Thyroid gland (tissue), 4 donors: ENCODE measurements around the gene PDGFB. TPM values are rescaled to one million over a fixed set of nuclear protein-coding genes. Genes with fewer than 3 reads are reported as not detected.
"Not testable (repeated sequence)": the region's sequence is repeated elsewhere in the genome, so short reads cannot be mapped to it uniquely, and the experiment has no call there.

Experiments
- DNase-seq, 2 donors: peaks; one replicate each; pipeline ENCODE4 v3.0.0-alpha.2; 2019
- H3K27ac ChIP-seq, 3 donors: fragments of 200-600 bp; sonication (generic); 1 replicate in 2 of 3; 2 replicates in 1 of 3; pipeline ENCODE4 v1.5.1; 2016 to 2019; ENCODE audit warnings: mild to moderate bottlenecking in 1 of 3, moderate library complexity in 1 of 3
- H3K27me3 ChIP-seq: fragments of 200-600 bp; sonication (generic); one replicate; pipeline ENCODE4 v1.5.1; 2019
- H3K36me3 ChIP-seq, 2 donors: fragments of 200-600 bp; sonication (generic); one replicate each; pipeline ENCODE4 v1.5.1; 2016 to 2019
- H3K4me1 ChIP-seq, 2 donors: fragments of 200-600 bp; sonication (generic); one replicate each; pipeline ENCODE4 v1.5.1; 2017 to 2019
- H3K4me3 ChIP-seq, 3 donors: fragments of 200-600 bp; sonication (generic); replicated peaks in 1 of 3; 1 replicate in 2 of 3; 2 replicates in 1 of 3; pipeline ENCODE4 v1.5.1; 2016; ENCODE audit warnings: mild to moderate bottlenecking in 1 of 3
- H3K9me3 ChIP-seq: fragments of 200-600 bp; sonication (generic); one replicate; pipeline ENCODE4 v1.5.1; 2017
- CTCF ChIP-seq, 6 experiments: fragments of 200-600 bp in 3 of 6; fragments of 450-650 bp in 3 of 6; sonication (generic) in 3 of 6; IDR thresholded peaks; one replicate each; pipeline ENCODE4 v1.5.1; 2016 to 2019; ENCODE audit warnings: antibody characterized with exemption in 6 of 6, mild to moderate bottlenecking in 2 of 6, inconsistent platforms in 1 of 6, moderate library complexity in 1 of 6
- POLR2A ChIP-seq, 2 donors: fragments of 450-650 bp; IDR thresholded peaks; one replicate each; pipeline ENCODE4 v1.6.1; 2017; ENCODE audit warnings: antibody characterized with exemption in 2 of 2, mild to moderate bottlenecking in 2 of 2, moderate library complexity in 1 of 2
- WGBS, 2 donors: methylation state at CpG; one replicate each; pipeline ENCODE4 v1.1.5; 2017; 5-methylcytosine and 5-hydroxymethylcytosine counted together
- intact Hi-C: fragments of 100-400 bp; cut with DNase I; formaldehyde crosslinking; loops from one replicate; pipeline ENCODE4 v1.15.1; 2023
- total RNA-seq, 4 donors: library from RNA; depleted of rRNA; stranded (reverse); fragments of >200 nt; gene quantifications; one replicate each; pipeline ENCODE4 v1.2.3, GENCODE V29; 2016

Gene PDGFB
- total RNA-seq, 4 donors from 2014 or later, result 3.6 to 10.5 (median 3.9) TPM

GRCh38 chr22:39220890-39221850 is 23.6 kb downstream of the PDGFB start:
- Histone ChIP-seq H3K4me1 (no peaks in the 10 kb centered on the region), H3K9me3 (no peaks in the 10 kb centered on the region), H3K4me3 (no peak overlapping the region), H3K27ac (no peak overlapping the region), H3K36me3 (peaks cover 0 to 6% of the 10 kb centered on the region in 2 donors), H3K27me3 (no peaks in the 10 kb centered on the region)
- intact Hi-C loops, result no loop called here
- 65 to 67% methylated on average over 9 of the region's 9 CpGs for WGBS, 2 donors
- no peak for DNase-seq
- TF ChIP-seq POLR2A (IDR thresholded peaks at IDR 0.05) (no peak), CTCF (IDR thresholded peaks at IDR 0.05) (no peak)

- no peak for TF ChIP-seq CTCF (IDR thresholded peaks at IDR 0.05)
- no peak for TF ChIP-seq POLR2A (IDR thresholded peaks at IDR 0.05)
- no peaks in the 10 kb centered on the region for H3K27me3 ChIP-seq
- DNase-seq, result no peak
- H3K4me3 ChIP-seq, result no peak overlapping the region
- H3K9me3 ChIP-seq, result no peaks in the 10 kb centered on the region
- intact Hi-C loops, result no loop called here
- H3K27ac ChIP-seq, result no peak overlapping the region
- peaks cover 0 to 2% of the 10 kb centered on the region in 2 donors for H3K36me3 ChIP-seq
- 93 to 95% methylated on average over 8 of the region's 8 CpGs for WGBS, 2 donors
- no peaks in the 10 kb centered on the region for H3K4me1 ChIP-seq
Measured at GRCh38 chr22:39220450-39220849, 24.3 kb downstream of the PDGFB start.

- no peak overlapping the region for H3K4me3 ChIP-seq
- TF ChIP-seq POLR2A (IDR thresholded peaks at IDR 0.05) (no peak), CTCF (IDR thresholded peaks at IDR 0.05) (no peak)
- intact Hi-C loops, result no loop called here
Measured at GRCh38 chr22:39219071-39220039, 25.4 kb downstream of the PDGFB start.

GRCh38 chr22:39218432-39218831 is 26.4 kb downstream of the PDGFB start:
- H3K27me3 ChIP-seq, DNase-seq, H3K4me3 ChIP-seq, H3K27ac ChIP-seq, H3K36me3 ChIP-seq, H3K9me3 ChIP-seq, intact Hi-C loops: not testable (repeated sequence)
- WGBS, 2 donors, result 88 to 92% methylated on average over 6 of the region's 6 CpGs
- peaks cover 11 to 17% of the 10 kb centered on the region in 2 donors for H3K4me1 ChIP-seq

More at GRCh38 chr22:39219071-39220039, 25.4 kb downstream of the PDGFB start:
- Histone ChIP-seq H3K4me1 (peaks cover 7% of the 10 kb centered on the region in 2 donors), H3K36me3 (no peaks in the 10 kb centered on the region), H3K27ac (no peak overlapping the region), H3K27me3 (no peaks in the 10 kb centered on the region), H3K9me3 (no peaks in the 10 kb centered on the region)
- no peak for DNase-seq
- 60 to 73% methylated on average over 15 to 16 of the region's 16 CpGs for WGBS, 2 donors

GRCh38 chr22:39216143-39216490 is 28.7 kb downstream of the PDGFB start:
- no peak for TF ChIP-seq POLR2A (IDR thresholded peaks at IDR 0.05)
- TF ChIP-seq CTCF (IDR thresholded peaks at IDR 0.05), result no peak
- Histone ChIP-seq H3K9me3 (no peaks in the 10 kb centered on the region), H3K4me3 (no peak overlapping the region), H3K36me3 (no peaks in the 10 kb centered on the region), H3K27ac (no peak overlapping the region), H3K4me1 (peaks cover 11 to 18% of the 10 kb centered on the region in 2 donors), H3K27me3 (no peaks in the 10 kb centered on the region)
- DNase-seq, result no peak
- WGBS, 2 donors, result 80 to 88% methylated on average over 1 to 8 of the region's 8 CpGs
- intact Hi-C loops, result no loop called here
